ENCODE data around the gene LUZP1.
A peak's percentile ranks its signal among the peaks of the same experiment; 100 is the strongest.
"Not testable (repeated sequence)": the region's sequence is repeated elsewhere in the genome, so short reads cannot be mapped to it uniquely, and the experiment has no call there.

Gene LUZP1

GRCh38 chr1:23200883-23201282, 32.2 kb upstream of the LUZP1 start:
- no peak for TF ChIP-seq CTCF (IDR thresholded peaks at IDR 0.05; ENCODE audit: low read depth, low read length)
- peak in 1 of 2 donors; percentile 28 for DNase-seq (ENCODE audit: low read depth in 2 of 2)
- H3K4me3 ChIP-seq (replicated peaks in 1 of 2; ENCODE audit: low read depth in 2 of 2, low read length in 2 of 2): no peak overlapping the region

- peak; percentile 14 for TF ChIP-seq CTCF (IDR thresholded peaks at IDR 0.05; ENCODE audit: low read depth, low read length)
- peak; percentile 88 to 96 for DNase-seq (ENCODE audit: low read depth in 2 of 2)
- H3K4me3 ChIP-seq (replicated peaks in 1 of 2; ENCODE audit: low read depth in 2 of 2, low read length in 2 of 2): no peak overlapping the region
Observed at GRCh38 chr1:23198373-23198772, 29.7 kb upstream of the LUZP1 start.

GRCh38 chr1:23196627-23197328, 28.1 kb upstream of the LUZP1 start:
- H3K4me3 ChIP-seq (replicated peaks in 1 of 2; ENCODE audit: low read depth in 2 of 2, low read length in 2 of 2): no peak overlapping the region
- TF ChIP-seq CTCF (IDR thresholded peaks at IDR 0.05; ENCODE audit: low read depth, low read length): no peak
- DNase-seq (ENCODE audit: low read depth in 2 of 2): peak; percentile 95 to 100

- TF ChIP-seq CTCF (IDR thresholded peaks at IDR 0.05; ENCODE audit: low read depth, low read length): no peak
- DNase-seq (ENCODE audit: low read depth in 2 of 2): peak; percentile 80 to 98
- H3K4me3 ChIP-seq (replicated peaks in 1 of 2; ENCODE audit: low read depth in 2 of 2, low read length in 2 of 2): no peak overlapping the region
Observed at GRCh38 chr1:23194119-23194984, 25.7 kb upstream of the LUZP1 start.

- DNase-seq (ENCODE audit: low read depth in 2 of 2): no peak
- no peak overlapping the region for H3K4me3 ChIP-seq (replicated peaks in 1 of 2; ENCODE audit: low read depth in 2 of 2, low read length in 2 of 2)
- TF ChIP-seq CTCF (IDR thresholded peaks at IDR 0.05; ENCODE audit: low read depth, low read length): no peak
Observed at GRCh38 chr1:23193391-23194118, 24.9 kb upstream of the LUZP1 start.

- no peak overlapping the region for H3K4me3 ChIP-seq (replicated peaks in 1 of 2; ENCODE audit: low read depth in 2 of 2, low read length in 2 of 2)
- TF ChIP-seq CTCF (IDR thresholded peaks at IDR 0.05; ENCODE audit: low read depth, low read length): no peak
- no peak for DNase-seq (ENCODE audit: low read depth in 2 of 2)
Observed at GRCh38 chr1:23191199-23191598, 22.5 kb upstream of the LUZP1 start.

GRCh38 chr1:23188936-23189452, 20.3 kb upstream of the LUZP1 start:
- DNase-seq (ENCODE audit: low read depth in 2 of 2): peak; percentile 91 to 95

More at GRCh38 chr1:23188936-23189452, 20.3 kb upstream of the LUZP1 start:
- H3K4me3 ChIP-seq (replicated peaks in 1 of 2; ENCODE audit: low read depth in 2 of 2, low read length in 2 of 2): not testable (repeated sequence)
